Gastrocnemius medialis (tissue), 4 donors: ENCODE results near the gene ZDHHC4. TPM values are rescaled to one million over a fixed set of nuclear protein-coding genes. Genes with fewer than 3 reads are reported as not detected.

Experiments used
- ATAC-seq, 2 donors: fragments of 150-250 bp; one replicate each; pipeline ENCODE4 v1.9.1; 2016
- DNase-seq, 2 donors: peaks; one replicate each; pipeline ENCODE4 v3.0.0-alpha.2; 2019
- H3K27ac ChIP-seq, 4 donors: fragments of 200-600 bp; sonication (generic); 1 replicate in 1 of 4; 2 replicates in 3 of 4; pipeline ENCODE4 v1.5.1; 2016 to 2018; ENCODE audit warnings: mild to moderate bottlenecking in 2 of 4, moderate library complexity in 1 of 4
- H3K27me3 ChIP-seq, 3 donors: fragments of 200-600 bp; sonication (generic) in 2 of 3; 1 replicate in 1 of 3; 2 replicates in 2 of 3; pipeline versions ENCODE4 v1.5.1 to v1.6.0; 2016 to 2019; ENCODE audit warnings: mild to moderate bottlenecking in 1 of 3, moderate library complexity in 1 of 3
- H3K36me3 ChIP-seq, 2 donors: fragments of 200-600 bp; sonication (generic) in 1 of 2; one replicate each; pipeline ENCODE4 v1.5.1; 2017 to 2018
- H3K4me1 ChIP-seq, 2 donors: fragments of 200-600 bp; sonication (generic) in 1 of 2; one replicate each; pipeline ENCODE4 v1.5.1; 2016 to 2017; ENCODE audit warnings: mild to moderate bottlenecking in 2 of 2
- H3K4me3 ChIP-seq, 4 donors: fragments of 200-600 bp; sonication (generic) in 3 of 4; 1 replicate in 1 of 4; 2 replicates in 3 of 4; pipeline ENCODE4 v1.5.1; 2016 to 2019; ENCODE audit warnings: mild to moderate bottlenecking in 2 of 4
- H3K9me3 ChIP-seq, 3 donors: fragments of 200-600 bp; sonication (generic) in 2 of 3; 1 replicate in 1 of 3; 2 replicates in 2 of 3; pipeline ENCODE4 v1.5.1; 2016 to 2019
- POLR2A ChIP-seq, 2 donors: fragments of 450-650 bp; IDR thresholded peaks; one replicate each; pipeline ENCODE4 v1.6.1; 2017; ENCODE audit warnings: antibody characterized with exemption in 2 of 2, mild to moderate bottlenecking in 2 of 2, moderate library complexity in 2 of 2
- in situ Hi-C, 4 donors: fragments of 200-750 bp; cut with MboI; loops; one replicate each; pipeline versions ENCODE4 v1.15.0 to v1.8.0; 2017; ENCODE audit warnings: low sequenced_read_pairs in 4 of 4
- intact Hi-C: fragments of 100-400 bp; cut with DNase I; formaldehyde crosslinking; loops from one replicate; pipeline ENCODE4 v1.15.1; 2023; ENCODE audit warnings: low total_unique reads
- total RNA-seq, 4 donors: library from RNA; depleted of rRNA; stranded (reverse); fragments of >200 nt; gene quantifications; one replicate each; pipeline versions ENCODE4 v1.1.0 to v1.2.3, GENCODE V29; 2016
- TF ChIP-seq, protein P1 (sequence below), 5 experiments: fragments of 450-650 bp in 3 of 5; fragments of 200-600 bp in 2 of 5; sonication (generic) in 2 of 5; IDR thresholded peaks in 4 of 5; conservative IDR thresholded peaks in 1 of 5; 1 replicate in 4 of 5; 2 replicates in 1 of 5; pipeline ENCODE4 v1.5.1; 2016 to 2019; ENCODE audit warnings: antibody characterized with exemption in 5 of 5, mild to moderate bottlenecking in 3 of 5, moderate library complexity in 3 of 5

ZDHHC4 gene
- total RNA-seq, 4 donors from 2014 or later: 52.7 to 88.6 (median 70.5) TPM

GRCh38 chr7:6531492-6532279 is 45.6 kb upstream of the ZDHHC4 start:
- H3K4me3 ChIP-seq: no peak overlapping the region
- H3K27me3 ChIP-seq: peaks cover 38 to 64% (median 57%) of the 10 kb centered on the region in 3 donors
- in situ Hi-C loops (no loop called here), intact Hi-C loops (no loop called here)
- H3K36me3 ChIP-seq: no peaks in the 10 kb centered on the region
- DNase-seq: no peak
- H3K4me1 ChIP-seq: peaks cover 0 to 13% of the 10 kb centered on the region in 2 donors
- TF ChIP-seq POLR2A (IDR thresholded peaks at IDR 0.05): no peak
- TF ChIP-seq, protein P1, sequence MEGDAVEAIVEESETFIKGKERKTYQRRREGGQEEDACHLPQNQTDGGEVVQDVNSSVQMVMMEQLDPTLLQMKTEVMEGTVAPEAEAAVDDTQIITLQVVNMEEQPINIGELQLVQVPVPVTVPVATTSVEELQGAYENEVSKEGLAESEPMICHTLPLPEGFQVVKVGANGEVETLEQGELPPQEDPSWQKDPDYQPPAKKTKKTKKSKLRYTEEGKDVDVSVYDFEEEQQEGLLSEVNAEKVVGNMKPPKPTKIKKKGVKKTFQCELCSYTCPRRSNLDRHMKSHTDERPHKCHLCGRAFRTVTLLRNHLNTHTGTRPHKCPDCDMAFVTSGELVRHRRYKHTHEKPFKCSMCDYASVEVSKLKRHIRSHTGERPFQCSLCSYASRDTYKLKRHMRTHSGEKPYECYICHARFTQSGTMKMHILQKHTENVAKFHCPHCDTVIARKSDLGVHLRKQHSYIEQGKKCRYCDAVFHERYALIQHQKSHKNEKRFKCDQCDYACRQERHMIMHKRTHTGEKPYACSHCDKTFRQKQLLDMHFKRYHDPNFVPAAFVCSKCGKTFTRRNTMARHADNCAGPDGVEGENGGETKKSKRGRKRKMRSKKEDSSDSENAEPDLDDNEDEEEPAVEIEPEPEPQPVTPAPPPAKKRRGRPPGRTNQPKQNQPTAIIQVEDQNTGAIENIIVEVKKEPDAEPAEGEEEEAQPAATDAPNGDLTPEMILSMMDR (IDR thresholded peaks at IDR 0.05 in 4 of 5, conservative IDR thresholded peaks at IDR 0.05 in 1 of 5): no peak
- no peak for ATAC-seq
- H3K27ac ChIP-seq: no peak overlapping the region
- H3K9me3 ChIP-seq: no peaks in the 10 kb centered on the region

DNA sequence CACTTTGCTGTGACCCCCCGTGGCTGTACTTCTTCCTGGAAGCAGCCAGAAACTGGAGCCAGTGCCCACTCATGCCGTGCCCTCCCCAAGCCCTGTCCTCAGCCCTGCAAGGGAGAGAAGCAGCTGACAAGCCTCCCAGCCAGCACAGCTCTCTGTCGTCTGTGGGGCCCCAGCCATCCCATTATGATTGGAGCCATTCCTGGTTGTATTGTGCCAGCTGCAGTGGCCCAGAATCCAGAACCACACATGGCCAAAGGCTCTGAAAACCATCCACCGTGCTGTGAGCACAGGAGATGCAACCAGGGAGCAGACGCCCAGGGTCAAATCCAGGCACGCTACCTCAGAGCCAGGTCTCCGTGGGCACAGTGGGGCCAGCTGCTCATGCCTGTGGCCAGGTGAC is 44.7 kb upstream of the ZDHHC4 start:
- DNase-seq (no peak), ATAC-seq (no peak)
- Histone ChIP-seq H3K4me1 (peaks cover 0 to 11% of the 10 kb centered on the region in 2 donors), H3K27ac (no peak overlapping the region), H3K36me3 (no peaks in the 10 kb centered on the region), H3K27me3 (peaks cover 37 to 64% (median 54%) of the 10 kb centered on the region in 3 donors), H3K4me3 (no peak overlapping the region), H3K9me3 (no peaks in the 10 kb centered on the region)
- TF ChIP-seq, protein P1 (IDR thresholded peaks at IDR 0.05 in 4 of 5, conservative IDR thresholded peaks at IDR 0.05 in 1 of 5): no peak
- TF ChIP-seq POLR2A (IDR thresholded peaks at IDR 0.05): no peak
- in situ Hi-C loops: no loop called here
- intact Hi-C loops: no loop called here

DNA sequence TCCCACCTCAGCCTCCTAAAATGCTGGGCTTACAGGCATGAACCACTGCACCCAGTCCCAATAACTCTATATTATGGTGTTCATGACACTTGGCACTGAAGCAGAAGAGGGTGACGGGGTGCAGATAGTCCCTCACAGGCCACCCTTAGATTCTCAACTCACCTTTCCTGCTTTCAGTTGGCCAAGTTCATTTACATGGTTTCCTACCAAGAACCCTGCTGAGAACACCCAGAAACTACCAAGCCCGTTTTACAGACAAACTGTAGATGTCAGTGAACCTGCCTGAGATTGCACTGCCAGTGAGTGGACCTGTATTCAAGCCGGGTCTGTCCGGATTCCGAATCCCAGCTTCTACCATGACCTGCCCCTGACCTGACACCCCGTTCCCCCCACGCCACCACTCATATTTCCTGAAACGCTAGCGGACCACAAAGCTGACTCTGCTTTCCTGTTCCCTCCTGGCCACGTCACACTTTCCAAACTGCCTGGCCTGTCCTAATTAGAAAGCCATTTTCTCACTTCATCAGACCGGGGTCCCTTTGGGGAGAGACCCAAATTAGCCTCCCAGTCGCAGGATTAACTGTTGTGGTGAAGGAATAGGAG is 43.3 kb upstream of the ZDHHC4 start:
- TF ChIP-seq POLR2A (IDR thresholded peaks at IDR 0.05): no peak
- TF ChIP-seq, protein P1 (IDR thresholded peaks at IDR 0.05 in 4 of 5, conservative IDR thresholded peaks at IDR 0.05 in 1 of 5): no peak
- in situ Hi-C loops (no loop called here), intact Hi-C loops (no loop called here)
- Histone ChIP-seq H3K27ac (no peak overlapping the region), H3K36me3 (no peaks in the 10 kb centered on the region), H3K9me3 (no peaks in the 10 kb centered on the region), H3K4me3 (no peak overlapping the region), H3K4me1 (peaks cover 0 to 11% of the 10 kb centered on the region in 2 donors), H3K27me3 (peaks cover 43 to 62% (median 60%) of the 10 kb centered on the region in 3 donors)
- ATAC-seq (no peak), DNase-seq (no peak)

GRCh38 chr7:6536262-6537260 is 40.7 kb upstream of the ZDHHC4 start:
- H3K9me3 ChIP-seq: no peaks in the 10 kb centered on the region
- H3K36me3 ChIP-seq: no peaks in the 10 kb centered on the region
- H3K4me3 ChIP-seq: peak overlapping the region in 3 of 4 donors; percentile 13 to 25 (median 21)
- H3K4me1 ChIP-seq: peaks cover 0 to 5% of the 10 kb centered on the region in 2 donors
- no peak overlapping the region for H3K27ac ChIP-seq
- DNase-seq (no peak), ATAC-seq (no peak)
- in situ Hi-C loops (no loop called here), intact Hi-C loops (no loop called here)
- TF ChIP-seq POLR2A (IDR thresholded peaks at IDR 0.05): no peak
- TF ChIP-seq, protein P1 (IDR thresholded peaks at IDR 0.05 in 4 of 5, conservative IDR thresholded peaks at IDR 0.05 in 1 of 5): no peak
- peaks cover 31 to 48% (median 42%) of the 10 kb centered on the region in 3 donors for H3K27me3 ChIP-seq
